ENCODE measurements around the gene DIPK1B. TPM values are rescaled to one million over a fixed set of nuclear protein-coding genes. Genes with fewer than 3 reads are reported as not detected.

DIPK1B gene
- total RNA-seq, 2 donors from 2014 or later = 23.2 to 35.2 TPM

GRCh38 chr9:136769710-136770191 lies 57.4 kb downstream of the DIPK1B start:
- ATAC-seq (peak; percentile 26 to 68), DNase-seq (no peak)
- intact Hi-C loops (cut with DNase I) = no loop called here

- DNase-seq (no peak), ATAC-seq (no peak)
- intact Hi-C loops (cut with DNase I) = no loop called here
Measured at GRCh38 chr9:136771907-136772415, 59.6 kb downstream of the DIPK1B start.

GRCh38 chr9:136773386-136774044 lies 61.1 kb downstream of the DIPK1B start:
- no peak for DNase-seq
- intact Hi-C loops (cut with DNase I) = no loop called here
- ATAC-seq = peak in 1 of 2 donors; percentile 70

Small RNA genes within 50 kb of the gene (microRNA-seq; reads per million reads assigned to microRNA genes)
- 210,002 to 218,916 reads per million in 2 donors for gene MIR126
- gene MIR6722 = 0 reads per million in 2 donors

Other genes with a start within 250 kb of the DIPK1B start
- 10 to 100 TPM; 27.4 to 40.8 TPM for gene SEC16A, start 229.5 kb upstream of the DIPK1B start, total RNA-seq
- gene NOTCH1, start 166.5 kb upstream of the DIPK1B start, total RNA-seq = 10 to 100 TPM; 22.7 to 36.0 TPM
- 100 to 1,000 TPM in 1 of 2 donors, 10 to 100 TPM in 1; 86.6 to 138 TPM for gene EGFL7, start 49.7 kb upstream of the DIPK1B start, total RNA-seq
- 100 to 1,000 TPM; 154 TPM for gene AGPAT2, start 25.1 kb upstream of the DIPK1B start, total RNA-seq
- 10 to 100 TPM in 1 of 2 donors, 1 to 10 TPM in 1; 9.3 to 20.1 TPM for gene LCN10, start 30.4 kb downstream of the DIPK1B start, total RNA-seq
- gene LCN6, start 36.0 kb downstream of the DIPK1B start, total RNA-seq = 10 to 100 TPM; 18.2 to 51.8 TPM
- not detected for gene LCN8, start 45.7 kb downstream of the DIPK1B start, total RNA-seq
- 1 to 10 TPM in 1 of 2 donors, under 1 TPM in 1; 0.41 to 1.1 TPM for gene LCN15, start 51.9 kb downstream of the DIPK1B start, total RNA-seq
- gene TMEM141, start 78.8 kb downstream of the DIPK1B start, total RNA-seq = 10 to 100 TPM; 81.1 to 85.7 TPM
- 1 to 10 TPM; 1.1 to 1.6 TPM for gene CCDC183, start 83.8 kb downstream of the DIPK1B start, total RNA-seq
- gene RABL6, start 95.4 kb downstream of the DIPK1B start, total RNA-seq = 10 to 100 TPM; 61.6 to 71.4 TPM
- gene AJM1, start 129.9 kb downstream of the DIPK1B start, total RNA-seq = 1 to 10 TPM; 5.0 to 9.6 TPM
- 100 to 1,000 TPM; 184 to 189 TPM for gene PHPT1, start 136.8 kb downstream of the DIPK1B start, total RNA-seq
- gene MAMDC4, start 139.8 kb downstream of the DIPK1B start, total RNA-seq = 1 to 10 TPM; 3.7 to 8.4 TPM
- 100 to 1,000 TPM; 296 to 304 TPM for gene EDF1, start 153.7 kb downstream of the DIPK1B start, total RNA-seq
- gene TRAF2, start 173.9 kb downstream of the DIPK1B start, total RNA-seq = 10 to 100 TPM in 1 of 2 donors, 1 to 10 TPM in 1; 8.8 to 11.8 TPM
- 100 to 1,000 TPM in 1 of 2 donors, 10 to 100 TPM in 1; 98.4 to 130 TPM for gene FBXW5, start 232.2 kb downstream of the DIPK1B start, total RNA-seq
- 1 to 10 TPM in 1 of 2 donors, under 1 TPM in 1; 0.88 to 3.5 TPM for gene C8G, start 232.7 kb downstream of the DIPK1B start, total RNA-seq
- 10 to 100 TPM in 1 of 2 donors, 1 to 10 TPM in 1; 7.0 to 11.9 TPM for gene LCN12, start 239.7 kb downstream of the DIPK1B start, total RNA-seq

All from left cardiac atrium (tissue), 4 donors.